ENCODE data around the gene TDRD3. TPM values are rescaled to one million over a fixed set of nuclear protein-coding genes. Genes with fewer than 3 reads are reported as not detected.

TDRD3 gene
- polyA plus RNA-seq, 1 of the 3 experiments (the other 2 are of a cell fraction), result 3.8 TPM

GRCh38 chr13:60384911-60385310 is 12.1 kb upstream of the TDRD3 start:
- POLR2A ChIA-PET, result no interaction called here

More at GRCh38 chr13:60384911-60385310, 12.1 kb upstream of the TDRD3 start:
- H3K9me3 ChIP-seq, result no peaks in the 10 kb centered on the region
- no peak overlapping the region for H3K4me2 ChIP-seq
- H3K9me2 ChIP-seq, result no peaks in the 10 kb centered on the region
- CTCF ChIA-PET, result no interaction called here
- no peaks in the 10 kb centered on the region; a peak in 1 of 4 replicates for H3K4me1 ChIP-seq (ENCODE audit: control insufficient read depth in 1 of 2, insufficient read depth in 2 of 2, low read depth in 1 of 2, low read length in 1 of 2)
- TF ChIP-seq SIN3A (IDR thresholded peaks at IDR 0.05; ENCODE audit: borderline replicate concordance, low read depth, low read length) (no peak), ELF1 (IDR thresholded peaks at IDR 0.05) (no peak), EZH2phosphoT487 (IDR thresholded peaks at IDR 0.05; ENCODE audit: borderline replicate concordance, low read depth) (no peak), SMC3 (IDR thresholded peaks at IDR 0.05; ENCODE audit: low read depth, low read length) (no peak), CTCF (IDR thresholded peaks at IDR 0.05) (no peak), IRF3 (IDR thresholded peaks at IDR 0.05; ENCODE audit: low read depth, low read length) (no peak), GATA2 (CRISPR knock-in tag; IDR thresholded peaks at IDR 0.05) (no peak), TAF1 (IDR thresholded peaks at IDR 0.05; ENCODE audit: borderline replicate concordance, low read depth, low read length) (no peak), FOSL2 (IDR thresholded peaks at IDR 0.05; ENCODE audit: borderline replicate concordance, low read depth) (no peak), NFIC (IDR thresholded peaks at IDR 0.05; ENCODE audit: borderline replicate concordance) (no peak), MEF2A (IDR thresholded peaks at IDR 0.05; ENCODE audit: borderline replicate concordance, low read depth) (no peak), RAD21 (IDR thresholded peaks at IDR 0.05; ENCODE audit: low read length) (no peak), PBX3 (IDR thresholded peaks at IDR 0.05) (no peak)
- 36% methylated on average over 4 of the region's 4 CpGs for WGBS (ENCODE audit: low lambda C conversion rate)
- H3K9ac ChIP-seq, result no peak overlapping the region
- DNase-seq, result no peak
- H3K36me3 ChIP-seq (replicated peaks in 1 of 2; ENCODE audit: control insufficient read depth in 1 of 2, insufficient read depth in 2 of 2, low read length in 1 of 2), result no peaks in the 10 kb centered on the region
- no peaks in the 10 kb centered on the region for H3F3A ChIP-seq (replicated peaks; ENCODE audit: insufficient read depth)
- H2AFZ ChIP-seq (ENCODE audit: low read depth), result no peak overlapping the region
- H3K27me3 ChIP-seq (ENCODE audit: insufficient read depth), result no peaks in the 10 kb centered on the region
- H4K20me1 ChIP-seq (ENCODE audit: insufficient read depth), result no peaks in the 10 kb centered on the region
- no peak overlapping the region; a peak in 1 of 4 replicates for H3K27ac ChIP-seq (ENCODE audit: low read depth in 2 of 2, low read length in 1 of 2)
- no peaks in the 10 kb centered on the region for H3K79me2 ChIP-seq (ENCODE audit: insufficient read depth)
- H3K4me3 ChIP-seq (ENCODE audit: low read depth in 2 of 2, low read length in 1 of 2), result no peak overlapping the region
